Loucy (cell line): ENCODE measurements around the gene VEPH1.

Experiments used
- H2AFZ ChIP-seq: fragments of 200-600 bp; sonication (generic); 2 replicates; pipeline ENCODE4 v1.6.0; 2016; ENCODE audit warnings: antibody characterized with exemption, mild to moderate bottlenecking, low read length, moderate library complexity
- H3F3A ChIP-seq: fragments of 200-600 bp; 2 replicates; pipeline ENCODE4 v1.6.0; 2016; ENCODE audit warnings: antibody characterized with exemption, low read depth, mild to moderate bottlenecking
- H3K27me3 ChIP-seq: fragments of 200-600 bp; sonication (generic); 2 replicates; pipeline ENCODE4 v1.6.1; 2014; ENCODE audit warnings: low read length, mild to moderate bottlenecking; ENCODE audit not compliant: insufficient read depth, poor library complexity, severe bottlenecking
- H3K36me3 ChIP-seq: fragments of 200-600 bp; sonication (generic); 2 replicates; pipeline ENCODE4 v1.6.1; 2016; ENCODE audit warnings: low read length; ENCODE audit not compliant: insufficient read depth
- H3K4me1 ChIP-seq: fragments of 200-600 bp; sonication (generic); 2 replicates; pipeline ENCODE4 v1.5.1; 2014; ENCODE audit warnings: low read length, mild to moderate bottlenecking; ENCODE audit not compliant: insufficient read depth, poor library complexity, severe bottlenecking
- H3K4me2 ChIP-seq: fragments of 200-600 bp; sonication (generic); 2 replicates; pipeline ENCODE4 v1.6.0; 2014; ENCODE audit warnings: antibody characterized with exemption, low read length, low read depth, mild to moderate bottlenecking; ENCODE audit not compliant: poor library complexity, severe bottlenecking
- H3K4me3 ChIP-seq: fragments of 200-600 bp; sonication (generic); 2 replicates; pipeline ENCODE4 v1.5.1; 2014; ENCODE audit warnings: low read length, mild to moderate bottlenecking, mixed read lengths; ENCODE audit not compliant: poor library complexity, severe bottlenecking
- H3K79me2 ChIP-seq: fragments of 200-600 bp; sonication (generic); 2 replicates; pipeline ENCODE4 v1.6.1; 2014; ENCODE audit warnings: low read length; ENCODE audit not compliant: insufficient read depth
- H3K9ac ChIP-seq: fragments of 200-600 bp; sonication (generic); 2 replicates; pipeline ENCODE4 v1.6.0; 2014; ENCODE audit warnings: mild to moderate bottlenecking, low read depth, low read length, moderate library complexity; ENCODE audit not compliant: poor library complexity, severe bottlenecking
- H3K9me2 ChIP-seq: fragments of 200-600 bp; sonication (generic); replicated peaks from 2 replicates; pipeline ENCODE4 v1.6.1; 2016; ENCODE audit warnings: low read depth, low read length, mixed read lengths
- H3K9me3 ChIP-seq: fragments of 200-600 bp; sonication (generic); 2 replicates; pipeline ENCODE4 v1.6.1; 2014; ENCODE audit warnings: mild to moderate bottlenecking, antibody characterized with exemption, low read length, low read depth; ENCODE audit not compliant: insufficient read depth
- H4K20me1 ChIP-seq: fragments of 200-600 bp; sonication (generic); 2 replicates; pipeline ENCODE4 v1.6.0; 2014; ENCODE audit warnings: antibody characterized with exemption, low read length, mild to moderate bottlenecking; ENCODE audit not compliant: insufficient read depth, poor library complexity, severe bottlenecking
- EZH2phosphoT487 ChIP-seq: fragments of 200-600 bp; IDR thresholded peaks from 2 replicates; pipeline ENCODE4 v1.6.1; 2018; ENCODE audit warnings: antibody characterized with exemption, mild to moderate bottlenecking, moderate library complexity, borderline replicate concordance
- TF ChIP-seq, protein P1 (sequence below): fragments of 200-600 bp; sonication (generic); conservative IDR thresholded peaks from 2 replicates; pipeline ENCODE4 v1.5.1; 2014; ENCODE audit warnings: mild to moderate bottlenecking, antibody characterized with exemption, low read length

Gene VEPH1

DNA sequence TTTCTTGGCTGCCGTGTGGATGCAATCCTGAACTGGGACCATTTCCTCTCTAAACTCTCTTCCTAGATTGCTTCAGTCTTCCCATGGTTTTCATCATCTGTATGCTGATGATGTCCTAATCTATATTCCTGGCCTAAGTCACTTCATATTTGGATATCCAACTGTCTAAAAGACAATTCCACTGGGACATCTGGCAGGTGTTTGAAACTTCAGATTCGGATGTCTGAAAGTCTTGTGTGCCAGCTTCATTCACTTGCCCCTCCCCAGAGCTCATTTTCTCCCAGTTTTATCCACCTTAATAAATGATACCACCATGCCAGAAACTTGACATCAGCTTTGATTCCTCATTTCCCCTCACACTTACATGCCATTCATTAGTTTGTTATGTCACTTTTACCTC lies 201.5 kb downstream of the VEPH1 start:
- TF ChIP-seq EZH2phosphoT487, result no peak
- TF ChIP-seq, protein P1, sequence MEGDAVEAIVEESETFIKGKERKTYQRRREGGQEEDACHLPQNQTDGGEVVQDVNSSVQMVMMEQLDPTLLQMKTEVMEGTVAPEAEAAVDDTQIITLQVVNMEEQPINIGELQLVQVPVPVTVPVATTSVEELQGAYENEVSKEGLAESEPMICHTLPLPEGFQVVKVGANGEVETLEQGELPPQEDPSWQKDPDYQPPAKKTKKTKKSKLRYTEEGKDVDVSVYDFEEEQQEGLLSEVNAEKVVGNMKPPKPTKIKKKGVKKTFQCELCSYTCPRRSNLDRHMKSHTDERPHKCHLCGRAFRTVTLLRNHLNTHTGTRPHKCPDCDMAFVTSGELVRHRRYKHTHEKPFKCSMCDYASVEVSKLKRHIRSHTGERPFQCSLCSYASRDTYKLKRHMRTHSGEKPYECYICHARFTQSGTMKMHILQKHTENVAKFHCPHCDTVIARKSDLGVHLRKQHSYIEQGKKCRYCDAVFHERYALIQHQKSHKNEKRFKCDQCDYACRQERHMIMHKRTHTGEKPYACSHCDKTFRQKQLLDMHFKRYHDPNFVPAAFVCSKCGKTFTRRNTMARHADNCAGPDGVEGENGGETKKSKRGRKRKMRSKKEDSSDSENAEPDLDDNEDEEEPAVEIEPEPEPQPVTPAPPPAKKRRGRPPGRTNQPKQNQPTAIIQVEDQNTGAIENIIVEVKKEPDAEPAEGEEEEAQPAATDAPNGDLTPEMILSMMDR, result no peak
- Histone ChIP-seq H3K4me2 (no peak overlapping the region), H2AFZ (no peak overlapping the region)

GRCh38 chr3:157300981-157301663 lies 202.1 kb downstream of the VEPH1 start:
- Histone ChIP-seq H3K4me1 (no peaks in the 10 kb centered on the region), H3K4me3 (no peak overlapping the region), H4K20me1 (no peaks in the 10 kb centered on the region), H3K9me2 (no peaks in the 10 kb centered on the region), H3K9ac (no peak overlapping the region), H3F3A (no peaks in the 10 kb centered on the region), H3K27me3 (no peaks in the 10 kb centered on the region), H2AFZ (no peak overlapping the region), H3K4me2 (no peak overlapping the region), H3K9me3 (no peaks in the 10 kb centered on the region), H3K36me3 (no peaks in the 10 kb centered on the region), H3K79me2 (no peaks in the 10 kb centered on the region)
- TF ChIP-seq EZH2phosphoT487, result no peak
- TF ChIP-seq, protein P1, result no peak

More for the DNA sequence above, 201.5 kb downstream of the VEPH1 start:
- H3K27me3 ChIP-seq, result no peaks in the 10 kb centered on the region
- H3K9ac ChIP-seq, result no peak overlapping the region
- H3K9me3 ChIP-seq, result no peaks in the 10 kb centered on the region
- H3K9me2 ChIP-seq, result no peaks in the 10 kb centered on the region
- no peaks in the 10 kb centered on the region for H3F3A ChIP-seq
- no peak overlapping the region for H3K4me3 ChIP-seq
- no peaks in the 10 kb centered on the region for H3K79me2 ChIP-seq
- H3K36me3 ChIP-seq, result no peaks in the 10 kb centered on the region
- no peaks in the 10 kb centered on the region for H3K4me1 ChIP-seq
- H4K20me1 ChIP-seq, result no peaks in the 10 kb centered on the region

GRCh38 chr3:157300094-157300493 lies 203.1 kb downstream of the VEPH1 start:
- Histone ChIP-seq H2AFZ (no peak overlapping the region), H3F3A (no peaks in the 10 kb centered on the region)

More at GRCh38 chr3:157300094-157300493, 203.1 kb downstream of the VEPH1 start:
- Histone ChIP-seq H3K9me3 (no peaks in the 10 kb centered on the region), H3K4me1 (no peaks in the 10 kb centered on the region), H3K4me2 (no peak overlapping the region), H3K27me3 (no peaks in the 10 kb centered on the region), H4K20me1 (no peaks in the 10 kb centered on the region), H3K9ac (no peak overlapping the region), H3K79me2 (no peaks in the 10 kb centered on the region), H3K4me3 (no peak overlapping the region), H3K9me2 (no peaks in the 10 kb centered on the region), H3K36me3 (no peaks in the 10 kb centered on the region)
- TF ChIP-seq EZH2phosphoT487, result no peak
- TF ChIP-seq, protein P1, result no peak
